Neuron (in vitro differentiated cells): ENCODE data around the gene SMCP.

ENCODE experiments used
- H2AFZ ChIP-seq: one replicate; pipeline ENCODE4 v1.6.1; 2013; ENCODE audit warnings: low read depth, mild to moderate bottlenecking, inconsistent platforms, low read length, moderate library complexity
- H3K27me3 ChIP-seq: one replicate; pipeline ENCODE4 v1.6.1; 2013; ENCODE audit warnings: low read length; ENCODE audit not compliant: insufficient read depth
- H3K36me3 ChIP-seq: one replicate; pipeline ENCODE4 v1.6.1; 2013; ENCODE audit warnings: low read length; ENCODE audit not compliant: insufficient read depth
- H3K4me1 ChIP-seq: one replicate; pipeline ENCODE4 v1.6.1; 2013; ENCODE audit warnings: low read length; ENCODE audit not compliant: insufficient read depth
- H3K4me3 ChIP-seq: 2 replicates; pipeline ENCODE4 v1.5.1; 2013; ENCODE audit warnings: mild to moderate bottlenecking, low read length, moderate library complexity
- H3K9me3 ChIP-seq: one replicate; pipeline ENCODE4 v1.6.1; 2013; ENCODE audit warnings: low read length

SMCP gene

DNA sequence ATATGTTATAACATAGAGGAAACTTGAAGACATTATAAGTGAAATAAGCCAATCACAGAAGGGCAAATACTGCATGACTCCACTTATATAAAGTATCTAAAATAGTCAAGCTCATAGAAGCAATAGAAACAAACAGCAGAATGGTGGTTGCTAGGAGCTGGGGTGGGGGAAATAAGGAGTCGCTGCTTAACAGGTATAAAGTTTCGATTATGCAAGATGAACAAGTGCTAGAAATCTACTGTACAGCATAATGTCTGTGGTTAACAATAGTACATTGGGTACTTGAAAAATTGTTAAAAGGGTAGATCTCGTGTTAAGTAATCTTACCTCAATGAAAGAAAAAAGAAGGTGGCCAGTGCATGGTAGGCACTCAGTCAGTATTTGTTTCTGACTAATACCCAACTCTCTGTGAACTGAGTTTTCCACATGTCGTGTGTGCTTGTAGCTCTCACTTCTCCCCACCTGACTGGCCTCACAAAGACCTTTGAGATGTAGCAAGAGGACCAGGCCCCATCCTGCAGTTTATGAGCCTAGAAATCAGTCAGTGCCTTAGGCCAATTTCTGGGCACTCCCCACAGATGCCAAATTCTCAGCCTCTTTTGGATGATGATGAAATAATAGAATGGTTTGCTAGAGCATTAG is 54.2 kb downstream of the SMCP start:
- Histone ChIP-seq H3K27me3 (no peaks in the 10 kb centered on the region), H2AFZ (no peak overlapping the region), H3K4me3 (no peak overlapping the region), H3K4me1 (no peaks in the 10 kb centered on the region), H3K36me3 (no peaks in the 10 kb centered on the region), H3K9me3 (no peaks in the 10 kb centered on the region)

DNA sequence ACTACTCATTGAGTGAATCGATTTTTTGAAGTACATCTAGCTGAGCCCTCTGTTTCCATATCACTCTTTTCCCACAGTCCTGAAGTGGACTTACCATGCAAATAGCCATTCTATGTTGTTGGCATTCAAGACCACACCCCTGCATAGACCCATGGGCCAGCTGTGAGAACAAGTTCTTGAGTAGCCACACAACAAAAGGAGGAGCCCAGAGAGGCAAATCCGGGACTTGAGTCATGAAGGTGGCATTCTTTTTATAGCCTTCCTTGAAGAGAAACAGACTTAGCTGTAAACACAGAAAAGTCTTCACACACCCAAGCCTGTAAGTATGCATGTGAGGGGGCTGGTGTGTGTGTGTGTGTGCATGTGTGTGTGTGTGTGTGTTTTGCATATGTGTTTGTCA is 55.1 kb downstream of the SMCP start:
- Histone ChIP-seq H3K27me3 (no peaks in the 10 kb centered on the region), H2AFZ (no peak overlapping the region), H3K4me1 (no peaks in the 10 kb centered on the region), H3K9me3 (no peaks in the 10 kb centered on the region), H3K4me3 (no peak overlapping the region), H3K36me3 (no peaks in the 10 kb centered on the region)
